HG02623 (cell line): ENCODE measurements around the gene PML.

Experiments used
- ATAC-seq: cut with Tn5 transposase; IDR thresholded peaks from one replicate; pipeline ENCODE4 v1.9.1; 2021; ENCODE audit warnings: moderate library complexity; ENCODE audit not compliant: unreplicated experiment

Gene PML, protein sequence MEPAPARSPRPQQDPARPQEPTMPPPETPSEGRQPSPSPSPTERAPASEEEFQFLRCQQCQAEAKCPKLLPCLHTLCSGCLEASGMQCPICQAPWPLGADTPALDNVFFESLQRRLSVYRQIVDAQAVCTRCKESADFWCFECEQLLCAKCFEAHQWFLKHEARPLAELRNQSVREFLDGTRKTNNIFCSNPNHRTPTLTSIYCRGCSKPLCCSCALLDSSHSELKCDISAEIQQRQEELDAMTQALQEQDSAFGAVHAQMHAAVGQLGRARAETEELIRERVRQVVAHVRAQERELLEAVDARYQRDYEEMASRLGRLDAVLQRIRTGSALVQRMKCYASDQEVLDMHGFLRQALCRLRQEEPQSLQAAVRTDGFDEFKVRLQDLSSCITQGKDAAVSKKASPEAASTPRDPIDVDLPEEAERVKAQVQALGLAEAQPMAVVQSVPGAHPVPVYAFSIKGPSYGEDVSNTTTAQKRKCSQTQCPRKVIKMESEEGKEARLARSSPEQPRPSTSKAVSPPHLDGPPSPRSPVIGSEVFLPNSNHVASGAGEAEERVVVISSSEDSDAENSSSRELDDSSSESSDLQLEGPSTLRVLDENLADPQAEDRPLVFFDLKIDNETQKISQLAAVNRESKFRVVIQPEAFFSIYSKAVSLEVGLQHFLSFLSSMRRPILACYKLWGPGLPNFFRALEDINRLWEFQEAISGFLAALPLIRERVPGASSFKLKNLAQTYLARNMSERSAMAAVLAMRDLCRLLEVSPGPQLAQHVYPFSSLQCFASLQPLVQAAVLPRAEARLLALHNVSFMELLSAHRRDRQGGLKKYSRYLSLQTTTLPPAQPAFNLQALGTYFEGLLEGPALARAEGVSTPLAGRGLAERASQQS

DNA sequence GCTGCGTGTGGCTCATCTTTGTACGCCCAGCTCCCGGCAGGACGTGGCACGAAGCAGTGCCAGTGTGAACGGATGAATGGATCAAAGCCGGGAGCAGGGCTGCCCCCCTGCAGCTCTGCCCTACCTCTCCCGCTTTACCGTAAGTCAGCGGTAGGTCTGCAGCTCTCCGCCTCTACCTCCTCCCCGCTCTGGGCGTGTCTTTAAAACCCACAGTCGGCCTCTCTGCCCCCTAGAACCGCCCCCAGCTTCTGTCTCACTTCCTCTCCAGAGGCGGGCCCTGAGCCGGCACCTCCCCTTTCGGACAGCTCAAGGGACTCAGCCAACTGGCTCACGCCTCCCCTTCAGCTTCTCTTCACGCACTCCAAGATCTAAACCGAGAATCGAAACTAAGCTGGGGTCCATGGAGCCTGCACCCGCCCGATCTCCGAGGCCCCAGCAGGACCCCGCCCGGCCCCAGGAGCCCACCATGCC lies at the start of gene PML:
Gene PML, plus strand, starts transcription at position 304 of the 471 bp plus-strand sequence. Its CDS starts 97 bp downstream, at position 401.
- ATAC-seq: peak; percentile 68

DNA sequence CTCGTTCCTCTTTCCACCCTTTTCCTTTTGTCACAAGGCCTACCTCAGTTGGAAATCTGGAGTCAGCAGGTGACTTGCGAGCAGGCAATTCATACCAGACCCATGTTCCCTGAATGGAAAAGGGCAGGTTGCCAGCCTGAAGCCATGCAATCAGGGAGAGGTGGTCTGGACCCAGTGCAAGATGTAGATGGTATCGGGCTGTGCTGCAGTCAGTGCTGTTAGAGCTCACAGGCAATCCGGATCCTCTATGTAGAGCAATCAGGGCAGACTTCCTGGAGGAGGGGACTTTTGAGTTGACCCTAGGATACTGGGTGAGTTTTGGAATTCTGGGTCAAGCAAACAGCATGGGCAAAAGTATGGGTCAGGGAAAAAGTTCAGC lies 49.4 kb upstream of the PML start:
- ATAC-seq: no peak

DNA sequence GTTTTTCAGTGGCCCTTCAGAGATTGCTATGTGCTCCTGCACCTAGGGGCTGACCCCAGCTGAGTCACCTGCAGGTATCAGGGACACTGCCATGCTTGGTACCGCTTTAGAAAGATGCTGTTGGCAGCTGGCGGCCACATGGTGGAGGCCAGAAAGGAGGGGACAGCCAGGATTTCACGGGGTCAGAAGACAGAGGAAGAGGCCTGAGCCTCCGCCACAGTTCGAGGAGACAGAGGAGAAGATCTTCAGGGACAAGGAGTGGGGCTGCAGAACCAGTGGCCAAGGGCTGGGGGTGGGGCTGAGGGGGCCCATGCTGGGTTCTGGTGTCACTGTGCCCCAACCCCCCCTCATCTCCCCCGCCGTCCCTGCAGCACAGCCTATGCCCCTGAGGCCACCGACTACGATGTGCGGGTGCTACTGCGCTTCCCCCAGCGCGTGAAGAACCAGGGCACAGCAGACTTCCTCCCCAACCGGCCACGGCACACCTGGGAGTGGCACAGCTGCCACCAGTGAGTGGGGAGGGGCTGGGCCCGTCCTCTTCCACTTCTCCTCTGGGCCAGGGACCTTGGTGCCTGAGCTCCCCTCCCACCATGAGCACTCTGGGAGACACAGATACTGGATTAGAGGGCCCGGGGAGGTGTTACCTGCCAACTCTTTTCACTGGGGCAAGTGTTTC lies 48.3 kb upstream of the PML start:
- no peak for ATAC-seq

DNA sequence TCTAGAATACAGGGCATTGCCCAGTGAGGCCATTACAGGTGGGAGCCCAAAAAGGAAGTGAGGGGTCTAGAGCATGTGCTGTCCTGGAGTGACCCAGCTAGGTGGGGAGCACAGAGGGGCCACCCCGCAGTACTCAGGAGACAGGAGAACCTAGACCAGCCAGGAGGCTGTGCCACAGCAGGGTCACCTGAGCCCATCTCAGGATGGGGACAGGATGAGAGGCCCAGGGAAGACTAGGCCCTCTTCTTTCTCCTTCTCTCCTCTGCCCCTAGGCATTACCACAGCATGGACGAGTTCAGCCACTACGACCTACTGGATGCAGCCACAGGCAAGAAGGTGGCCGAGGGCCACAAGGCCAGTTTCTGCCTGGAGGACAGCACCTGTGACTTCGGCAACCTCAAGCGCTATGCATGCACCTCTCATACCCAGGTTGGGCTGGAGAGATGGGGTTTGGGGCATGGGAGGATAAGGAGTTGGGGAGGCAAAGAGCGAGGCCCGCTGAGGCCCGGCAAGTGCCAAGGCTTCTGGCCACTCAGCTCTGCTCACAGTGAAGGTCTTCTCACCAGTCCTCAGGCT lies 47.6 kb upstream of the PML start:
- no peak for ATAC-seq

DNA sequence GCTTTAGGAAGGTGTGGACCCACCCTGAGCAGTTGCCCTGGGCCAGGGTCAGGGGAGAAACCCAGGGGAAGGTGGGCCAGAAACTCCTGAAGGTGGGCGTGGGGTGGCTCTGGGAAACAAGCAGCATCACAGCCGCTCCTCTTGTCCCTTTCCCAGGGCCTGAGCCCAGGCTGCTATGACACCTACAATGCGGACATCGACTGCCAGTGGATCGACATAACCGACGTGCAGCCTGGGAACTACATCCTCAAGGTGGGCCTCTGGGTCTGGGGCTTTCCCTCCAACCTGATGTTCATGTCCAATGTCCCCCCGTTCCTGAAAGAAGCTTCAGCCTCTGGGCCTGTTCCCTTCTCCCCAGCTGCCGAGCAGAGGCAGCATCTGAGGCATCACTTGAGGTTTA lies 46.9 kb upstream of the PML start:
- no peak for ATAC-seq

DNA sequence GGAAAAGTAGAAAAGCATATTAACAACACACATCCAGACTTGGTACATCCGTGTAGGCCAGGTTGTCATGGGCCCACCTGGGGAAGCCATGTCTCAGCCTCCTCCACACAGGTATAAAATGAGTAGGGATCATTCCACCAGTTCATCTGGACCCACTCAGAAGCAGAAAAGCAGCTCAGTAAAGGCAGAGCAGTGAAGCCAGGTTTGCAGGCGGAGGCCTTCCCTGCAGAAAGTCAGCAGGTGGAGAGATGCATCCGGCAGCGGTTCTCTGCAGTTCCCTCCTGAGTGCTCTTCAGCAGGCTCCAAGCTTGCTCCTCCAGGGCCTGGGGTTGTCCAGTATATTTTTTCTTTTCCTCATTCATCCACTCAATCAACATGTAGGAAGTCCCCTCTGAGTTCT lies 46.1 kb upstream of the PML start:
- no peak for ATAC-seq

DNA sequence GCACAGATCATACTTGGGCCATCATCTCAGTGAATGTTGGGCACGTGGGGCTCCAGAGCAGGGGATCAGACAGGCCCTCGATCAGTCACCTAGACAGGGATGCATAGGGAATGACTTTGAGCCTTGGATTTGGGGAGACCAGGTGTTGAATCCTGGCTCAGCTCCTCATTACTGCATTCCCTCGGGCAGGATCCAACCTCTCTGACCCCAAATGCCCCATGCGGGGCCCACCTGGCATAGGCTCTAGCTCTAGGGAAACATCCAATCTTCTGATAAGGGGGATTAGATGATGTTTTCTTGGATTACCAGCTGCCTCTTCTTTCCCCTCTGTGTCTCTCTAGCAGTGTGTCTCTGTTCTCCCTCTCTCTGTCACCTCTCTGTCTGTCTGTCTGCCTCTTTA lies 45.5 kb upstream of the PML start:
- no peak for ATAC-seq

DNA sequence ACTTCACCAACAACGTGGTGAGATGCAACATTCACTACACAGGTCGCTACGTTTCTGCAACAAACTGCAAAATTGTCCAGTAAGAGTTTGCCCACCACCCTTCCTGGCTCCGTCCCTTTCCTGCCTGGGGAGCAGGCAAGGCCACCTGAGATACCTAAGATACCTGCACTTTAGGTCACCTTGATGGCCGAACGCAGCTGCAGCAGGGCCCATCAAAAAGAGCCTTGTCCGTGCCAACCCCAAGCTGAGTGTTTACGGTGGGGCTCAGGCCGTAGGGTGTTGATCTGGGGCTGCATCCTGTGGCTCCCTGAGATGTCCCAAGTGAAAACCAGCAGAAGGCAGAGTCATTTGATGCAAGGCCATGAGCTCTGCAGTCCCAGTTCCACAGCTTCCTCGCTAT lies 45.0 kb upstream of the PML start:
- ATAC-seq: no peak

DNA sequence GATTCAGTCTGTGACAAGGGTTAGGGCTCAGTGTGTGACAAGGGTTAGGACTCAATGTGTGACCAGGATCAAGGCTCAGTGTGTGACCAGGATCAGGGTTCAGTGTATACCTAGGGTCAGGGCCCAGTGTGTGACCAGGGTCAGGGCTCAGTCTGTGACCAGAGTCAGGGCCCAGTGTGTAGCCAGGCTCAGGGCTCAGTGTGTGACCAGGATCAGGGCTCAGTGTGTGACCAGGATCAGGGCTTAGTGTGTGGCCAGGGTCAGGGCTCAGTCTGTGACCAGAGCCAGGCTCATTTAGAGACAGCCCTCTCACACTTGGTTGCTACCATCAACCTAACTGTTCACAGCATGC lies 44.1 kb upstream of the PML start:
- ATAC-seq: no peak

DNA sequence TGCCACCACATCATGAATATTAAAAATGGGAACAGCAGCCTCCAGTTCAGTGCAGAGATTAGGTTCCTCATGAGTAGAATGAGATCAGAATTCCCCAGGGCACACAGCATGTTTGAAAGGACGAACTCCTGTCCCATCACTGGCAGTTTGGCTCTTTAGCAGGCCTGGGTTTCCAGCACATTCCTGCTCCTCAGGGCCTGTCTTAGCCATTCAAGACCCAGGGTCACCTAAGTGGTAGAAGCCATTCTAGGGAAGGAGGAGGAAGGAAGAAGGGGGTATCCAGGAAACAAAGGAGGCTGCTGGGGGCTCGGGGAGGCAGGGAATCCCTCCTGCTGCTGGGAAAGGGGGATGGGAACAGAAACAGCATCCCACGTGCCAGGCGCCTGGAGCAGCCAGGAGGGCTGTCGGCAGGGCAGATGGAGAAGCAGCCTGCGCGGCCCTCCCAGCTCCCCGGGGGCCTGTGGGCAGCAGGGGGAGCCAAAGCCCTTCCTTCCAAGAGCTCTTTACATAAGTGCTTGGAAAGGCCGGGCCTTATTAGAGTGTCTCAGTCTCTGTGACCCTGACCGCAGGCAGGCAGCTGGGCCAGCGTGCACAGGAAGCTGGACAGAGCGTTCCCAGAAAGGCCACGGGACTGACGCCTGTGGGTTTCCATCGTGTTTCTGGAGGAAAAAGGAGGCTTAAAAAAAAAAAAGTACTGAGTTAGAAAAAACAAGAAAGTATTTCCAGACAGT lies 43.5 kb upstream of the PML start:
- no peak for ATAC-seq

DNA sequence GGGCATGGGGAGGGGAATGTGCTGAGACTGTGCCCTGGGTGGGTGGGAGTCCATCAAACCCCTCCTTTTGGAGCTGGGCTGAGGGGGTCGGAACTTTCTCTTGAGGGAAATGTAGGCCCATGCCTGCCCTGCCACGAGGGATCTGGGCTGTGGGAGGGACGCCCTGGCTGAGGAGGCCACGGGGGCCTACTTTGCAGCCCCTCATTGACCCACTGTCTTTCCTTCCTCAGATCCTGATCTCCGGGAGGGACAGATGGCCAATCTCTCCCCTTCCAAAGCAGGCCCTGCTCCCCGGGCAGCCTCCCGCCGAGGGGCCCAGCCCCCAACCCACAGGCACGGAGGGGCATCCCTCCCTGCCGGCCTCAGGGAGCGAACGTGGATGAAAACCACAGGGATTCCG lies 42.9 kb upstream of the PML start:
- ATAC-seq: no peak

DNA sequence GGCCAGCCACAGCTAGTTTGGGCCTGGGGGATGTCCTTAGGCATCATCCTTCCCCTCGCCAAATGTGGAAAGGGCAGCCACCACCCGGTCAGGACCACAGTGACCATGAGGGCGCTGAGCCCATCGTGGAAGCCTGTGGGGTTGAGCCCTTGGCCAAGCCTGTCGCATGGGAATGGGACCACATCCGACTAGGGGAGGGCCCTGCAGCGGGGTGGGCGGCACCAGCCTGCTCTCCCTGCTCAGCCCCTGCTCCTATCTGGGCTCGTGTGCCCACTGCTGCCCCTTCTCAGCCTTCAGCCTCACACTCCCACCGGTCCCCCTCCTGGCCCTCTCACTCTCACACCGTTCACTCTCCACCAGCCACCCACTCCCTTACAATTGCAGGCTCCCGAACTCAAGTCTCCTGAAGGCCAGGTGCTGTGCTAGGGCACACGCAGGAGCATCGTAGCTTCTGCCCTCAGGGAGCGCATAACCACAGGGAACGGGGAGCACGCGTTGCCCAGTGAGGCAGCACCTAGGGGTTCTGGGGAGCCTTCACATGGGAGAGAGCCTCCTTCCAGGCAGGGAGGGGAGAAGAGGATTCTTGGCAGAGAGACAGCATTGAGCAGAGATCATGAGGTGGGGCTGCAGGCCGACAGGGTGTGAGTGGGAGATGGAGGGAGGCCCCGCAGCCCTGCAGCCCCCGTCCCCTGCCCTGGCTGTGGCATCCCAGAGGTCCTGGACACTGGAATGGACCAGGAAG lies 42.2 kb upstream of the PML start:
- no peak for ATAC-seq

DNA sequence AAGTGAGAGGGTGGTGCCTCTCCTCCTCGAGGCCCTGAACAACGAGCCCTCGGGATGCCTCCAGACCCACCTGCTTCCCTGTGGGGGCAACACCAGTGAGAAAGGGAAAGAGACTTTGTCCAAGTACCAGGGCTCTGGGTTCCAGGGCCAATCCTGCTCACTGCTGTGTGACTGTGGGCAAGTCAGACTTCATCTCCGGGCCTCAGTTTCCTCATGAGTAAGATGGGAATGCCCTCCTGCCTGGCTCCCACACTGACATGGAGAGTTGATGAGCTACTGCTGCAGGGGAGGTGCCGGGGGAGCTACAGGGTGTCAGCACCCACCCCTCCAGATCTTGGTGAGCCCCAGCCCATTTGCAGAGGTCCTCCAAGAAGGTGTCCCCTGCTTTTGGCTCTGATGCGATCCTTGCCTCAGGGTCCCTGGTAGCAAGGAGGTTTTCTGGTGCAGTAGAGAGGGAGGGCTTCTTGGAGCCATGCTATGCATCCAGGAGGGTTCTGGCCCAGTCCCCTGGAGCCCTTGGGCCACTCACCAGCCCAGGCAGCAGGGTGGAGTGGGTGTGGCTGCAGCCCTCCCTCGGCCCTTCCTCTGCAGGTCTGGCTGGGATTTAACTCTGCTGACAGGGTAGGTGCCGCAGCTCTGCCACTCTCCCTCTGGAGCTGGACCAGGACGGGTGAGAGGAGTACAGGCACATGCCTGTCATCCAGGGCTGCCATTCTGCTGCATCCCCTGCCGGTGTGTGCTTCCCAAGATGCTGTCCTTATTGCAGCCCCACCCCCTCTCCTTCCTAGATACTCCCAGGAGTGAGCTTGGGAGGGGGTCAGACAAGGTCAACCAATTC lies 41.4 kb upstream of the PML start:
- ATAC-seq: no peak

DNA sequence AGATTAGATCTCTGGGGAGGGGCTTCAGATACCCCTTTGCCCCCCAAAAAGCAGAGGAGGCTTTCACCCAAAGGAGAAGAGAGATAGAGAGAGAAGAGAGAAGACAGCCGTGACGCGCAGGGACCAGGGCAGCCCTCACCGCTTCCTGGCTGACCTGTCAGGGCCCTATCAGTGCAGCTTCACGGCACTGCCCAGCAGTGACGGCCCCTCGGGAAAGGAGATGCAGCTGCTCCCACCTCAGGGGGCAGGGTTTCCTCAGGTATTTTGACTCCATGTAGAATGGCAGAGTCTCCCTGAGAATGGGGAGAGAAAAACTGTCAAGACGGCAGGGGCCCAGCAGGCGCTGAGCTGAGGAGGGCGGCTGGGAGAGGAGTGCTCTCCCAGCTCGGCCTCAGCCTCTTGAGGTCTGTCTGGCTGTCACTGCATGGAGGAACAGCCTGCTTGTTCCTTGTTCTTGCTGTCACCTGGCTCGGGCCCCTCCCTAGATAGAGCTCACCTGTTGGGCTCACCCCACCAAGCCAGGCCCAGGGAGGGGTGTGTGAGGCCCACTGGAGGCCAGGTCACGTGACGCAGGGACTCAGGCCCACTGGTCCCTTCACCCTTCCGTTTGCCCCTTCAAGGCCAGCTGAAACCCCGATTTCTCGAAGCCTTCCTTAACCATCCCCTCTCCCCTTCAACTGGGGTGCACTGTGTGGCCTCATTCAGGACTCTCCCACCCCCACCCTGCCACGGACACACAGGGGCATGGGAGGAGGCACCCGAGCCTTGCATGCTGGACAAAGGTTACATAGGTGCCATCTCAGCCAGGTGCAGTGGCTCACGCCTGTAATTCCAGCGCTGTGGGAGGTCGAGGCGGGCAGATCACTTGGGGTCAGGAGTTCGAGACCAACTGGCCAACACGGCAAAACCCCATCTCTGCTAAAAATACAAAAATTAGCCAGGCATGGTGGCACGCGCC lies 40.0 kb upstream of the PML start:
- no peak for ATAC-seq

DNA sequence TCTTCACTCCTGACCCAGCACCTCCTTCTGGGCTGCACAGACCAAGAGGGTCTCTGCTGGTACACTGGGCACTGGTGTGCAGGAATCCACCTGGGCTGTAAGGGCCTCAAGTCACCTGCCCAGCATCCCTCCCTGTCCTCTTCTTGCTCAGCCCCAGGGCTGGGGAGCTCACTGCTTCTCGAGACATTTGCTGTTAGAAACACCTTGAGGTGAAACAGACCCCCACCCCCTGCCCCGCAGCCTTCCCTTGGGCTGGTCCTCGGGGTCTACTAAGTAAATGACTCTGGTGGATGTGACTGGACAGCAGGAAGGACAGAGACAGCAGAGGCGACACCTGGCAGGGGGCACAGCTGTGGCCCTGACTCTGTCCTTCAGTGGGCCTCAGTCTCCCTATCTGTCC lies 39.2 kb upstream of the PML start:
- ATAC-seq: no peak

DNA sequence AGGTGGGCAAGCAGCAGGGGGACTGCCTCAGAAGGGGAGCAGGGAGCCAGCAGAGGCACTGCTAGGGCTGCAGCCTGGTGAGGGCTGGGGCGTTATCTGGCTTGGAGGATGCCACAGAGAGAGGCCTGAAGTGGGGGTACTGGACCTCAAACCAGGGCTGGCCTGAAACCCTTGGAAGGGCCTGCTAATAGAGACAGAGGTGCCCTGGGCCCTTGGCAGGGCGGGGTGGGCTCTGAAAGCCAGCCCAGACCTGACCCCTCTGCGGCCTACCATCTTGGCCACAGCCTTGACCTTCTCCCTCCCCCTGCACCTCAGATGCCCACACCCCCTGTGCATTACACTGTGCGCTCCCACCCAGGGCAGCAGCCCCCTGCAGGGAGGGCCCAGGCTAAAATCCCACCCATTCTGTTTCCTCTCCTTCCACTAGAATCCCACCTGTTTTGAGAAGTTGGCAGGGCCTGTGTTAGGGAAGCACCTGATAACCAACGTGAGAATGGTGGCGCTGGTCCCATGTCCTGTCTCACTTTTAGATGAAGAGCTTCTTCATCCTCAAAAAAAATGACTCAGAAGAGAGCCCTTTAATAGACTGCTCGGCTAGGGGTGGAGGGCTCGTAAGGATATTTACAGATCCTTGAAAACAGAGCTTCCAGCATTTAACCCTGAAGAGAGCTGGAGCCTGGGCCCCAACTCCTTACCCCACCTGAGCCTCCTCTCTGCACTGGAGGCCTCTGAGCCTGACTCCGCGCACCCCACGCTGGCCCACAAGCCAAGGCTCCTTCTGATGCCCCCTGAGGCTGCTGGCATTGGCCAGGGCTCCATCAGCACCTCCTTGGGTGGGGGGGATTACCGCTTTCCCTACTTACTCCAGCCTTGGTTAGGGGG lies 38.4 kb upstream of the PML start:
- ATAC-seq: no peak

DNA sequence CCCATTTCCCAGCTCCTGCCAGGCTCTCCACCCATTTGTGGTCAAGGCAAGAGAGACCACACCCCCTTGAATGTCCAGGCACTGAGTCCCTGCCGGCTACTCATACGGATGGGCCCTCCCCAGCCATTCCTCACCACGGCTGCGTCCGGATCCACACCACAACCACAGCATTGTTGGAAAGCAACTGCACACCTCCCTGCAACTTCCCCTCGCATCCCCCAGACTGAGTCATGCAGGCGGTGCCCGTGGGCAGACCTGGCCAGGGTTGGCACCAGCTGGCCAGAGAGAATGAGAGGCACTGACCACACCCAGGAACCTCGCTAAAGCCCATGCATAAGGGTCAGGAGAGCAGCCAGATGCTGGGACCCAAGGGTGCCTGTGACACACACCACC lies 37.8 kb upstream of the PML start:
- no peak for ATAC-seq
